Hepatocyte (in vitro differentiated cells): Measurements from ENCODE around the gene PTPRN.
"Not testable (repeated sequence)": the region's sequence is repeated elsewhere in the genome, so short reads cannot be mapped to it uniquely, and the experiment has no call there.

Source experiments
- EZH2 ChIP-seq: fragments of 200-600 bp; sonication (generic); IDR thresholded peaks from 2 replicates; pipeline ENCODE4 v1.6.1; 2016; ENCODE audit warnings: antibody characterized with exemption, mild to moderate bottlenecking, borderline replicate concordance
- EZH2phosphoT487 ChIP-seq: fragments of 200-600 bp; sonication (generic); IDR thresholded peaks from one replicate; pipeline ENCODE4 v1.6.1; 2018; ENCODE audit warnings: antibody characterized with exemption, mild to moderate bottlenecking, low read depth, moderate library complexity; ENCODE audit not compliant: unreplicated experiment, severe bottlenecking
- TF ChIP-seq, protein P1 (sequence below): fragments of 200-600 bp; sonication (generic); IDR thresholded peaks from 2 replicates; pipeline ENCODE4 v1.5.1; 2016; ENCODE audit warnings: antibody characterized with exemption, mild to moderate bottlenecking; ENCODE audit not compliant: poor library complexity

DNA sequence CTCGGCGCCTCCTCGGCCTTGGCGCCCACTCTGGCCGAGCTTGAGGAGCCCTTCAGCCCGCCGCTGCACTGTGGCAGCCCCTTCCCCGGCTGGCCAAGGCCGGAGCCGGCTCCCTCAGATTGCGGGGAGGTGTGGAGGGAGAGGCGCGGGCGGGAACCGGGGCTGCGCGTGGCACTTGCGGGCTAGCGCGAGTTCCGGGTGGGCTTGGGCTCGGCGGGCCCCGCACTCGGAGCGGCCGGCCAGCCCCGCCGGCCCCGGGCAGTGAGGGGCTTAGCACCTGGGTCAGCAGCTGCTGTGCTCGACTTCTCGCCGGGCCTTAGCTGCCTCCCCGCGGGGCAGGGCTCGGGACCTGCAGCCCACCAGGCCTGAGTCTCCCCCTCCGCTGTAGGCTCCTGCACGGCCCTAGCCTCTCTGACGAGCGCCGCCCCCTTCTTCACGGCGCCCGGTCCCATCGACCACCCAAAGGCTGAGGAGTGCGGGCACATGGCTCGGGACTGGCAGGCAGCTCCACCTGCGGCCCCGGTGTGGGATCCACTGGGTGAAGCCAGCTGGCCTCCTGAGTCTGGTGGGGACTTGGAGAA, 3.6 kb upstream of the PTPRN start:
- TF ChIP-seq, protein P1, sequence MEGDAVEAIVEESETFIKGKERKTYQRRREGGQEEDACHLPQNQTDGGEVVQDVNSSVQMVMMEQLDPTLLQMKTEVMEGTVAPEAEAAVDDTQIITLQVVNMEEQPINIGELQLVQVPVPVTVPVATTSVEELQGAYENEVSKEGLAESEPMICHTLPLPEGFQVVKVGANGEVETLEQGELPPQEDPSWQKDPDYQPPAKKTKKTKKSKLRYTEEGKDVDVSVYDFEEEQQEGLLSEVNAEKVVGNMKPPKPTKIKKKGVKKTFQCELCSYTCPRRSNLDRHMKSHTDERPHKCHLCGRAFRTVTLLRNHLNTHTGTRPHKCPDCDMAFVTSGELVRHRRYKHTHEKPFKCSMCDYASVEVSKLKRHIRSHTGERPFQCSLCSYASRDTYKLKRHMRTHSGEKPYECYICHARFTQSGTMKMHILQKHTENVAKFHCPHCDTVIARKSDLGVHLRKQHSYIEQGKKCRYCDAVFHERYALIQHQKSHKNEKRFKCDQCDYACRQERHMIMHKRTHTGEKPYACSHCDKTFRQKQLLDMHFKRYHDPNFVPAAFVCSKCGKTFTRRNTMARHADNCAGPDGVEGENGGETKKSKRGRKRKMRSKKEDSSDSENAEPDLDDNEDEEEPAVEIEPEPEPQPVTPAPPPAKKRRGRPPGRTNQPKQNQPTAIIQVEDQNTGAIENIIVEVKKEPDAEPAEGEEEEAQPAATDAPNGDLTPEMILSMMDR: not testable (repeated sequence)
- TF ChIP-seq EZH2phosphoT487, EZH2: not testable (repeated sequence)
